NCI-H345 treated with DMSO at 0.1 percent for 48 hours (cell line): ENCODE results near the gene TMEM141.
"Not testable (repeated sequence)": the region's sequence is repeated elsewhere in the genome, so short reads cannot be mapped to it uniquely, and the experiment has no call there.

Source experiments
- DNase-seq: peaks from one replicate; lab custom pipeline; 2025; ENCODE audit not compliant: unreplicated experiment; lab: John Stamatoyannopoulos, UW

The TMEM141 gene

GRCh38 chr9:136793086-136793946 is 2.2 kb downstream of the TMEM141 start:
- DNase-seq = no peak

- DNase-seq = no peak
Measured at GRCh38 chr9:136794281-136794999, 3.3 kb downstream of the TMEM141 start.

GRCh38 chr9:136795000-136795348 is 3.8 kb downstream of the TMEM141 start:
- DNase-seq = no peak

GRCh38 chr9:136796238-136796774 is 5.2 kb downstream of the TMEM141 start, which contains the start of gene CCDC183:
Gene CCDC183, plus strand, starts transcription at chr9:136796338. Its CDS starts 60 bp downstream, at chr9:136796398.
- no peak for DNase-seq

GRCh38 chr9:136796775-136797347 is 5.7 kb downstream of the TMEM141 start:
- not testable (repeated sequence) for DNase-seq

GRCh38 chr9:136798708-136799078 is 7.5 kb downstream of the TMEM141 start:
- no peak for DNase-seq

GRCh38 chr9:136799079-136799853 is 8.1 kb downstream of the TMEM141 start:
- DNase-seq = peak; percentile 40

- peak; percentile 89 for DNase-seq
Measured at GRCh38 chr9:136799854-136800657, 8.9 kb downstream of the TMEM141 start.

DNA sequence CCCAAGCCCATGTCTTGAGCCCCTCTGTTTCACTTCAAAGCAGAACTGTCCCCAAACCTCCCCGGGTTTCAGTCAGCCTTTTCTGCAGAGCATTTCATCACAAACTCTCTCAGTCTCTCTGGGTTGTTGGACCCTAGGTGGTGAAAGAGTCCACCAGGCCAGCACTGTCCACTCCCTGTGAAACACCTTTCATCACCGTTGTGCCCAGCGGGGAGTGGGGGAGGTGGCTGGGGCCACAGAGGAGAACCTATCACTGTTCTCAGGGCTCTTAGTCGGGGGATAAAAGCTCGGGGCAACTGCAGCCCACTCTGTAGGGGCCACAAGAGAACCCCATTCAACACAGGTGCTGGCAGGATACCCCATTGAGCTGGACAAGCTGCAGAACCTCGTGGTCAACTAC is 11.2 kb downstream of the TMEM141 start:
- no peak for DNase-seq

DNA sequence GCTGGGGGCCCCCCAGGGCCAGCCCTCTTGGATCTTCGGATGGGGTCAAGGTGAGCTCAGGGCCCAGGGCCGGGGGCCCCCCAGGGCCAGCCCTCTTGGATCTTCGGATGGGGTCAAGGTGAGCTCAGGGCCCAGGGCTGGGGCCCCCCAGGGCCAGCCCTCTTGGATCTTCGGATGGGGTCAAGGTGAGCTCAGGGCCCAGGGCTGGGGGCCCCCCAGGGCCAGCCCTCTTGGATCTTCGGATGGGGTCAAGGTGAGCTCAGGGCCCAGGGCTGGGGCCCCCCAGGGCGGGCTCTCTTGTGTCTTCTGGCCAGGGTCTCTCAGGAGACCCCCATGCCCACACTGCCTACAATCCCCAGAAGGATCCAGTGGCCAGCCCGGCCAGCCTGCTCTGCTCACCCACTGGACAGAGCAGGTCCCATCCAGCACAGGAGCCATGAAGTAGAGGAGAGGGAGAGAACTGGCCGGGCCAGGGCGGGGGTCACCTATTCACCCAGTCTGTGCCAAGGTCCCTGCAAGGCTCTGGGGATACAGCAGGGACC is 11.9 kb downstream of the TMEM141 start:
- not testable (repeated sequence) for DNase-seq

GRCh38 chr9:136803551-136804508 is 12.7 kb downstream of the TMEM141 start:
- no peak for DNase-seq

DNA sequence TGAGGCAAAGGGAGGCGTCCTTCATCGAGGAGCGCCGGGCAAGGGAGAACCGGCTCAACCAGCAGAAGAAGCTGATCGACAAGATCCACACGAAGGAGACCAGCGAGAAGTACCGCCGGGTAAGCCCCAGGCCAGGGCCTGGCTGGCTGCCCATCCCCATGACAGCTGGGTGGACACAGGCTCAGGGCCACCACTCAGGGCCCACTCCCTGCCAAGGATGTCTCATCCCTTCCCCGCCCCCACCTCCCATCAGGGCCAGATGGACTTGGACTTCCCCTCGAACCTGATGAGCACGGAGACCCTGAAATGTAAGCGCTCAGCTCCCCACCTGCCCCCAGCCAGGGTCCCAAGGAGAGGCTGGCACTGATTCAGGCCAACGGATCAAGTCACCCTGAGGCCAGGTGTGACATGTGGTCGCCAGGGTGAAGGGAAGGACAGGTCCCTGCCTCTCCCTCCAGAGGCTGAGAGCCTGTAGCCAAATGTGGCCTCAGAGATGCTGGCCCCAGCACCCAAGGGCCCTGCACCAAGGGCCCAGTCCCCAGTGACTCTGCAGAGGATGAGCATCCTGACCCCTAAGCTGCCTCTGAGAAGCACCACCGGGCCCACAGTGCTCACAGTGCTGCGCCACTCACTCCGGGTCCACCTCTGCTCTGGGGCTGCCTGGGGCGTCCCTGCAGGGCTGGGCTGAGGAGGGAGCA is 13.5 kb downstream of the TMEM141 start:
- no peak for DNase-seq

DNA sequence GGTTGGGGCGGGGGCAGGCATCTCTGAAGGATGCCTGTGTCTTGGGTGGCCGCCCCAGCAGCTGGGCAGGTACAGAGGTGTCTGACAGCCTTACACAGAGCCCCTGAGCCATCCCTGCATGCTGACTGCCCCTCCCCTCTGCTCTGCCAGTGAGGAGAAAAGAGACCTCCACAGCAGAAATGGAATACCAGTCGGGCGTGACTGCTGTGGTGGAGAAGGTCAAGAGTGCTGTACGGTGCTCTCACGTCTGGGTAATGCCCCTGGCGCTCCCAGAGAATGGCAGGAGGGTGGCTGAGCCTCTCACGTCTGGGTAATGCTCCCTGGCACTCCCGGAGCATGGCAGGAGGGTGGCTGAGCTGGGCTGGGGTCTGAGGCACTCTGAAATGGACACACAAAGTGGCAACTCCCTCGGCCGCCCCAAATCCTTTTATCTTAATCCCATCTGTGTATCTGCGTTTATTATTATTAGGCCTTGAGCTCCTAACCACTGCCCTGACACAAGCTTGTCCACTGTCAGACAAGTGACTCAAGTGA is 14.1 kb downstream of the TMEM141 start:
- DNase-seq = no peak

GRCh38 chr9:136806067-136806466 is 14.9 kb downstream of the TMEM141 start:
- DNase-seq = no peak

GRCh38 chr9:136806631-136807201 is 15.6 kb downstream of the TMEM141 start:
- DNase-seq = no peak

GRCh38 chr9:136807281-136808074 is 16.3 kb downstream of the TMEM141 start, which contains the start of gene RABL6:
Gene RABL6, plus strand, starts transcription at chr9:136807948. Its CDS starts 249 bp downstream, at chr9:136808197.
- peak; percentile 48 for DNase-seq
